K562 (cell line): ENCODE results near the gene GOT1. TPM values are rescaled to one million over a fixed set of nuclear protein-coding genes. Genes with fewer than 3 reads are reported as not detected.

Experiments used
- ATAC-seq: fragments of 200-7000 bp; cut with Tn5 transposase; 3 replicates; pipeline ENCODE4 v1.9.1; 2020; ENCODE audit warnings: moderate library complexity
- BruUV-seq: library from RNA; stranded (reverse); fragments of 400-500 nt; replicated peaks from 2 replicates; lab custom pipeline; 2021; lab: Mats Ljungman, UMichigan
- CTCF ChIA-PET: fragments of 300-600 bp; formaldehyde crosslinking; extraction: SDS; loops from one replicate; lab custom pipeline; 2021; ENCODE audit warnings: low intra/inter-chr PET ratio; lab: Yijun Ruan, JAX
- POLR2A ChIA-PET: fragments of 300-600, 350-650 bp; sonication (Branson Sonifier 250); formaldehyde crosslinking; extraction: SDS; loops from one replicate; lab custom pipeline; 2021; ENCODE audit warnings: antibody characterized with exemption, inconsistent platforms; lab: Yijun Ruan, JAX
- DNase-seq, 4 experiments: peaks; one replicate each; pipeline versions ENCODE4 v3.0.0 to v3.0.0-alpha.2; 2011 to 2018; ENCODE audit warnings: low spot score in 3 of 4, mixed read lengths in 3 of 4; ENCODE audit errors: extremely low read depth in 1 of 4
- FAIRE-seq: peaks from 2 replicates; lab custom pipeline; 2011; peaks lifted over from hg19 to GRCh38; lab: Jason Lieb, UNC
- H2AFZ ChIP-seq: 2 replicates; pipeline ENCODE4 v1.6.0; 2011; ENCODE audit warnings: low read depth, low read length, control low read depth, inconsistent platforms
- H3K27ac ChIP-seq: fragments of 200-600 bp; 3 replicates; pipeline ENCODE4 v1.8.0; 2011; ENCODE audit warnings: low read depth, mild to moderate bottlenecking, control low read depth, inconsistent platforms, low read length, moderate library complexity, mixed read lengths; ENCODE audit errors: extremely low read depth
- H3K27me3 ChIP-seq, 2 experiments: fragments of 300-600 bp in 1 of 2; 2 replicates in 1 of 2; 3 replicates in 1 of 2; pipeline versions ENCODE4 v1.6.0 to v1.8.0; 2011; ENCODE audit warnings: inconsistent platforms in 2 of 2, low read length in 2 of 2, mild to moderate bottlenecking in 1 of 2, mixed read lengths in 1 of 2, moderate library complexity in 1 of 2; ENCODE audit not compliant: control insufficient read depth in 2 of 2, insufficient read depth in 2 of 2
- H3K36me3 ChIP-seq: fragments of 300-600 bp; 3 replicates; pipeline ENCODE4 v1.8.0; 2011; ENCODE audit warnings: mild to moderate bottlenecking, low read length, inconsistent platforms; ENCODE audit not compliant: control insufficient read depth, insufficient read depth
- H3K4me1 ChIP-seq, 2 experiments: fragments of 200-600 bp in 1 of 2; replicated peaks in 1 of 2; 2 replicates in 1 of 2; 3 replicates in 1 of 2; pipeline versions ENCODE4 v1.5.1 to v1.8.0; 2011; ENCODE audit warnings: inconsistent platforms in 2 of 2, low read length in 2 of 2, mild to moderate bottlenecking in 1 of 2, mixed read lengths in 1 of 2, moderate library complexity in 1 of 2; ENCODE audit not compliant: control insufficient read depth in 2 of 2, insufficient read depth in 2 of 2
- H3K4me2 ChIP-seq: 2 replicates; pipeline ENCODE4 v1.6.1; 2011; ENCODE audit warnings: low read length, control low read depth, inconsistent platforms, mixed read lengths; ENCODE audit not compliant: insufficient read depth
- H3K4me3 ChIP-seq: fragments of 200-600 bp; sonication (generic), shearing (Covaris generic); 2 replicates; pipeline ENCODE4 v1.5.1; 2016; ENCODE audit warnings: control low read depth, inconsistent platforms
- H3K79me2 ChIP-seq: fragments of 200-600 bp; 3 replicates; pipeline ENCODE4 v1.8.0; 2011; ENCODE audit warnings: low read length, inconsistent platforms; ENCODE audit not compliant: control insufficient read depth, insufficient read depth
- H3K9ac ChIP-seq, 2 experiments: 2 replicates each; pipeline versions ENCODE4 v1.6.0 to v1.6.1; 2011; ENCODE audit warnings: low read depth in 2 of 2, low read length in 2 of 2, control low read depth in 1 of 2, inconsistent platforms in 1 of 2, mild to moderate bottlenecking in 1 of 2, mixed read lengths in 1 of 2; ENCODE audit not compliant: insufficient read depth in 1 of 2
- H3K9me1 ChIP-seq: one replicate; pipeline ENCODE4 v1.6.0; 2011; ENCODE audit warnings: inconsistent platforms, mild to moderate bottlenecking, low read length, moderate library complexity; ENCODE audit not compliant: control insufficient read depth, insufficient read depth
- H3K9me3 ChIP-seq: replicated peaks from 2 replicates; pipeline ENCODE4 v1.5.1; 2011; ENCODE audit warnings: low read depth, low read length, inconsistent platforms; ENCODE audit not compliant: control insufficient read depth, insufficient read depth
- H4K20me1 ChIP-seq: replicated peaks from 2 replicates; pipeline ENCODE4 v1.6.1; 2011; ENCODE audit warnings: low read length, inconsistent platforms, mixed read lengths; ENCODE audit not compliant: control insufficient read depth, insufficient read depth
- BRD4 ChIP-seq: fragments of 200-600 bp; sonication (generic); IDR thresholded peaks from 2 replicates; pipeline ENCODE4 v1.6.1; 2017; ENCODE audit warnings: inconsistent platforms
- CEBPG ChIP-seq, 3 experiments: fragments of 200-800 bp in 1 of 3; sonication (Bioruptor generic) in 1 of 3; sonication (generic) in 1 of 3; formaldehyde crosslinking in 1 of 3; IDR thresholded peaks in 2 of 3; conservative IDR thresholded peaks in 1 of 3; 2 replicates each; pipeline versions ENCODE4 v1.6.1 to v1.8.0; 2016 to 2022; ENCODE audit warnings: missing compliant biosample characterization in 2 of 3, missing genetic modification characterization in 2 of 3, mild to moderate bottlenecking in 1 of 3, missing genetic modification reagents in 1 of 3
- COPS2 ChIP-seq: fragments of 450-650 bp; conservative IDR thresholded peaks from 2 replicates; pipeline ENCODE4 v1.6.1; 2016; ENCODE audit warnings: mild to moderate bottlenecking, moderate library complexity
- DMBX1 ChIP-seq: fragments of 250-450 bp; sonication (Bioruptor Pico); IDR thresholded peaks from 2 replicates; pipeline ENCODE4 v1.8.0; 2022; ENCODE audit warnings: inconsistent platforms, mild to moderate bottlenecking, moderate library complexity, borderline replicate concordance
- FOXA1 ChIP-seq: fragments of 450-650 bp; IDR thresholded peaks from 2 replicates; pipeline ENCODE4 v1.6.1; 2016; ENCODE audit warnings: mild to moderate bottlenecking, borderline replicate concordance
- KAT7 ChIP-seq: sonication (generic); formaldehyde crosslinking; IDR thresholded peaks from 2 replicates; pipeline ENCODE4 v1.8.0; 2022; ENCODE audit warnings: missing genetic modification reagents, mild to moderate bottlenecking, borderline replicate concordance
- MTA1 ChIP-seq: fragments of 450-650 bp; IDR thresholded peaks from 2 replicates; pipeline ENCODE4 v1.6.1; 2017; ENCODE audit warnings: borderline replicate concordance
- MYBL2 ChIP-seq, 2 experiments: fragments of 450-650 bp in 1 of 2; sonication (generic) in 1 of 2; formaldehyde crosslinking in 1 of 2; IDR thresholded peaks; 2 replicates each; pipeline versions ENCODE4 v1.6.1 to v1.8.1; 2017 to 2022; ENCODE audit warnings: borderline replicate concordance in 1 of 2, inconsistent platforms in 1 of 2, low read depth in 1 of 2, mild to moderate bottlenecking in 1 of 2, missing genetic modification reagents in 1 of 2, moderate library complexity in 1 of 2
- POLR2G ChIP-seq: fragments of 200-400 bp; formaldehyde crosslinking; IDR thresholded peaks from 2 replicates; pipeline ENCODE4 v1.6.1; 2017; ENCODE audit warnings: low read depth, mild to moderate bottlenecking, antibody characterized with exemption, low read length, moderate library complexity
- PPARD ChIP-seq: fragments of 250-450 bp; sonication (Bioruptor Pico); IDR thresholded peaks from 2 replicates; pipeline ENCODE4 v1.8.0; 2022; ENCODE audit warnings: inconsistent platforms, mild to moderate bottlenecking, moderate library complexity
- RNF219 ChIP-seq: fragments of 250-450 bp; sonication (Bioruptor Pico); IDR thresholded peaks from 2 replicates; pipeline ENCODE4 v1.5.0; 2022; ENCODE audit warnings: mild to moderate bottlenecking
- ZBTB7A ChIP-seq: IDR thresholded peaks from 2 replicates; pipeline ENCODE4 v1.6.1; 2011; ENCODE audit warnings: low read depth, mild to moderate bottlenecking, low read length, moderate library complexity, borderline replicate concordance; ENCODE audit not compliant: control insufficient read depth
- ZNF146 ChIP-seq: IDR thresholded peaks from one replicate; pipeline ENCODE4 v1.6.1; 2018; ENCODE audit warnings: missing compliant biosample characterization; ENCODE audit not compliant: unreplicated experiment
- ZNF717 ChIP-seq: fragments of 250-450 bp; sonication (Bioruptor Pico); IDR thresholded peaks from 2 replicates; pipeline ENCODE4 v1.5.0; 2021
- WGBS: fragments of 100-300 bp; shearing (Covaris generic); methylation state at CpG from one replicate; pipeline ENCODE4 v1.1.6; 2016; ENCODE audit warnings: low coverage, mixed read lengths; ENCODE audit not compliant: insufficient coverage; ENCODE audit errors: missing lambda C conversion rate; 5-methylcytosine and 5-hydroxymethylcytosine counted together
- in situ Hi-C: fragments of 300-500 bp; cut with MboI; formaldehyde crosslinking; loops from 4 replicates; pipeline ENCODE4 v1.15.0; 2018; ENCODE audit warnings: inconsistent platforms, mixed read lengths
- intact Hi-C: fragments of 100-400 bp; cut with micrococcal nuclease; formaldehyde crosslinking; loops from 2 replicates; pipeline ENCODE4 v1.14.2; 2022
- polyA plus RNA-seq, 8 experiments: library from polyadenylated mRNA; depleted of rRNA in 4 of 8; stranded (reverse) in 5 of 8; unstranded in 3 of 8; fragments of >200 nt; fragmentation: Nextera tagmentation in 2 of 8; fragmentation: Illumina TruSeq in 1 of 8; extraction: Ambion mirVana in 2 of 8; extraction: Trizol in 1 of 8; gene quantifications; 2 replicates each; pipeline versions ENCODE4 v1.2.1 to v1.2.3, GENCODE V29; 2011 to 2014; ENCODE audit warnings: inconsistent platforms in 1 of 8, missing spikeins in 1 of 8
- total RNA-seq, 7 experiments: library from RNA; depleted of rRNA in 6 of 7; stranded (reverse); fragments of >200 nt in 6 of 7; fragmentation: Illumina TruSeq in 2 of 7; extraction: Trizol in 2 of 7; gene quantifications; 2 replicates each; pipeline versions ENCODE4 v1.2.1 to v1.2.3, GENCODE V29; 2011 to 2021; ENCODE audit warnings: low replicate concordance in 1 of 7
- TF ChIP-seq, protein P1 (sequence below): fragments of 450-650 bp; conservative IDR thresholded peaks from 2 replicates; pipeline ENCODE4 v1.6.1; 2016; ENCODE audit warnings: missing genetic modification characterization, low read depth, mild to moderate bottlenecking, control low read depth, missing compliant biosample characterization

GOT1 gene
- total and polyA plus RNA-seq, 9 of the 15 experiments (the other 6 are each of a cell fraction or from before 2014, with no cell fraction given), result 55.7 to 166 (median 75.4) TPM

GRCh38 chr10:99419688-99420087 lies 10.7 kb downstream of the GOT1 start:
- no TSS peak for BruUV-seq
- H2AFZ ChIP-seq, result no peak overlapping the region
- DNase-seq (no peak), FAIRE-seq (no peak), ATAC-seq (no peak)
- intact Hi-C loops (no loop called here), in situ Hi-C loops (no loop called here)
- H3K79me2 ChIP-seq, result peaks cover 63% of the 10 kb centered on the region
- no peaks in the 10 kb centered on the region for H3K27me3 ChIP-seq
- no peak overlapping the region for H3K27ac ChIP-seq
- H3K9ac ChIP-seq, result no peak overlapping the region
- peaks cover 4% of the 10 kb centered on the region for H3K9me1 ChIP-seq
- H4K20me1 ChIP-seq, result no peaks in the 10 kb centered on the region
- H3K4me1 ChIP-seq, result no peaks in the 10 kb centered on the region
- 100% methylated on average over 2 of the region's 2 CpGs for WGBS
- H3K36me3 ChIP-seq, result peaks cover 63% of the 10 kb centered on the region
- TF ChIP-seq POLR2G, result no peak
- TF ChIP-seq ZBTB7A, result no peak
- TF ChIP-seq RNF219 (CRISPR knock-in tag), result no peak
- TF ChIP-seq FOXA1, result no peak
- TF ChIP-seq BRD4, result no peak
- no peak for TF ChIP-seq MTA1
- TF ChIP-seq ZNF717, result no peak
- no peak for TF ChIP-seq CEBPG (CRISPR knock-in tag; IDR thresholded peaks at IDR 0.05)
- TF ChIP-seq CEBPG (tag; conservative IDR thresholded peaks at IDR 0.05 in 1 of 2, IDR thresholded peaks at IDR 0.05 in 1 of 2), result no peak
- no peak for TF ChIP-seq KAT7 (CRISPR knock-in tag)
- TF ChIP-seq, protein P1, sequence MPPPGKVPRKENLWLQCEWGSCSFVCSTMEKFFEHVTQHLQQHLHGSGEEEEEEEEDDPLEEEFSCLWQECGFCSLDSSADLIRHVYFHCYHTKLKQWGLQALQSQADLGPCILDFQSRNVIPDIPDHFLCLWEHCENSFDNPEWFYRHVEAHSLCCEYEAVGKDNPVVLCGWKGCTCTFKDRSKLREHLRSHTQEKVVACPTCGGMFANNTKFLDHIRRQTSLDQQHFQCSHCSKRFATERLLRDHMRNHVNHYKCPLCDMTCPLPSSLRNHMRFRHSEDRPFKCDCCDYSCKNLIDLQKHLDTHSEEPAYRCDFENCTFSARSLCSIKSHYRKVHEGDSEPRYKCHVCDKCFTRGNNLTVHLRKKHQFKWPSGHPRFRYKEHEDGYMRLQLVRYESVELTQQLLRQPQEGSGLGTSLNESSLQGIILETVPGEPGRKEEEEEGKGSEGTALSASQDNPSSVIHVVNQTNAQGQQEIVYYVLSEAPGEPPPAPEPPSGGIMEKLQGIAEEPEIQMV (tag), result no peak
- TF ChIP-seq COPS2, result no peak
- TF ChIP-seq MYBL2 (IDR thresholded peaks at IDR 0.05; ENCODE audit: low read depth), result no peak
- TF ChIP-seq MYBL2 (CRISPR knock-in tag; IDR thresholded peaks at IDR 0.05; ENCODE audit: borderline replicate concordance), result no peak
- TF ChIP-seq DMBX1, result no peak
- TF ChIP-seq PPARD, result no peak
- no peak for TF ChIP-seq ZNF146 (CRISPR knock-in tag)
- ChIA-PET POLR2A (interaction anchor here (0.8 to 2.3 kb wide), 3 partner anchors 9 to 958 kb away, joined by 3 to 23 read pairs (median 3); partner anchors contain the start of gene GOT1), CTCF (no interaction called here)
- H3K9me3 ChIP-seq, result no peaks in the 10 kb centered on the region
- H3K4me3 ChIP-seq, result no peak overlapping the region
- H3K4me2 ChIP-seq, result no peak overlapping the region
